Endothelial cell (in vitro differentiated cells): ENCODE measurements around the gene DENND1A. TPM values are rescaled to one million over a fixed set of nuclear protein-coding genes. Genes with fewer than 3 reads are reported as not detected.

Experiments
- DNase-seq: peaks from one replicate; pipeline ENCODE4 v3.0.0; 2021; ENCODE audit warnings: low spot score
- H3K27ac Mint-ChIP-seq: one replicate; pipeline ENCODE4 v1.8.0; 2021; ENCODE audit warnings: mixed read lengths, inconsistent platforms; ENCODE audit not compliant: unreplicated experiment
- H3K27me3 Mint-ChIP-seq: one replicate; pipeline ENCODE4 v1.8.0; 2021; ENCODE audit warnings: mild to moderate bottlenecking, moderate library complexity, mixed read lengths, inconsistent platforms; ENCODE audit not compliant: unreplicated experiment
- H3K36me3 Mint-ChIP-seq: one replicate; pipeline ENCODE4 v1.8.0; 2021; ENCODE audit warnings: mild to moderate bottlenecking, low read depth, mixed read lengths, inconsistent platforms; ENCODE audit not compliant: unreplicated experiment
- H3K4me1 Mint-ChIP-seq: one replicate; pipeline ENCODE4 v1.8.0; 2021; ENCODE audit warnings: mild to moderate bottlenecking, mixed read lengths, inconsistent platforms; ENCODE audit not compliant: unreplicated experiment
- H3K4me3 Mint-ChIP-seq: one replicate; pipeline ENCODE4 v1.8.0; 2021; ENCODE audit warnings: mild to moderate bottlenecking, mixed read lengths, inconsistent platforms; ENCODE audit not compliant: unreplicated experiment
- H3K9me3 Mint-ChIP-seq: one replicate; pipeline ENCODE4 v1.8.0; 2021; ENCODE audit warnings: mixed read lengths, inconsistent platforms; ENCODE audit not compliant: unreplicated experiment
- CTCF ChIP-seq: fragments of 200-600 bp; sonication (generic); IDR thresholded peaks from one replicate; pipeline ENCODE4 v1.5.0; 2021; ENCODE audit warnings: antibody characterized with exemption; ENCODE audit not compliant: unreplicated experiment
- total RNA-seq: library from RNA; stranded (reverse); fragmentation: NEBNext Ultra II Directional; extraction: Animal tissue kit (Norgen Biotek cat#: 25700); gene quantifications from one replicate; pipeline ENCODE4 v1.2.1, GENCODE V29; 2021; ENCODE audit not compliant: unreplicated experiment

Gene DENND1A
- total RNA-seq, 1 donor from 2014 or later: 14.1 TPM

DNA sequence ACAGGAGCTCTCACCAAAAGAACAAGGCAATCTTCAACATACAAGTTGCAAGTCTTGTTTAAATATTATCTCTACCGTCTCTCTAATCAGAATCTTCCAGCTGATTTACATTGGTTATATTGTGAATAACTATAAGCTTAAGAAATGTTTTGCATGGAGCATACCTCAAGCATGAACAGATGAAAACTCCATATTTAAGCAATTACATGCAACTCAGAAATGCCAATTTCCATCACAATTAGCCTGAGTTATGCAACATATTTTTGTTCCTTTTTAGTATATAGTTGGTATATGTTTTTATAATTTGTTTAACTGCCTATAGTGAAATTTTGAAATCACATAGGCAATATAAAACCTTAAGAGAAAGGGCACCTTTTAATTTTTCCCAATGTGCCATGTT is 142.5 kb downstream of the DENND1A start:
- TF ChIP-seq CTCF: no peak
- Mint-ChIP-seq H3K9me3 (no peaks in the 10 kb centered on the region), H3K27me3 (no peaks in the 10 kb centered on the region), H3K4me3 (no peak overlapping the region), H3K27ac (no peak overlapping the region), H3K4me1 (no peaks in the 10 kb centered on the region), H3K36me3 (no peaks in the 10 kb centered on the region)
- no peak for DNase-seq

GRCh38 chr9:123784518-123784917 is 145.4 kb downstream of the DENND1A start:
- Mint-ChIP-seq H3K27me3 (no peaks in the 10 kb centered on the region), H3K36me3 (no peaks in the 10 kb centered on the region), H3K9me3 (no peaks in the 10 kb centered on the region), H3K27ac (no peak overlapping the region), H3K4me3 (no peak overlapping the region), H3K4me1 (no peaks in the 10 kb centered on the region)
- TF ChIP-seq CTCF: no peak
- DNase-seq: no peak

DNA sequence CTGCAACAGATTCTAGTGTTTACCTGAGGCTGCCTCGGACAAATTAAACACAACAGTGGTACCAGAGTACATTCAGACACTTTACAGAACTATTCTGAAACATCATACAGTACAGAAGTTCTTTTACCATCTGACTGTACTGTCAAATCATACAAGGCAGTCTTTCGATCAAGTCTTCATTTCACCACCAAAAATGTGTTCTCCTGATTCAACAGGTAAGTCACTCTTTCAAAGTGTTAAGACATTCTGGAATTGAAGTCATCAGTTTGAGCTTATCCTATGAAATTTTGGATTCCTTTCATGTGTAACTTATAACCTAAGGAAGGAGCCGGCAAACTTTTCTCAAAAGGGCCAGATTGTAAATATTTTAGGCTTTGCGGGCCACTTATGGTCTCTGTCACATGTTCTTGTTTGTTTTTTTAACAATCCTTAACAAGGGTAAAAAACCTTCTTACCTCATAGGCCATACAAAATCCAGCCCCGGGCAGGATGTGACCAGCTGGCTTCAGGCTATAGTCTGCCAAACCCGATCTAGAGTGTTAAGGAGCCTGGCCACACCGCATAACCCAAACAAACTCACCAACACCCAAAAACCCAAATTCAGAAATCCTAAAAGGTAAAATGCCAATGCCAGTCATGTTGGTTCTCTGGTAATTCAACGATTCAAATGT is 151.6 kb downstream of the DENND1A start:
- no peak overlapping the region for H3K27ac Mint-ChIP-seq
- H3K27me3 Mint-ChIP-seq: no peaks in the 10 kb centered on the region

GRCh38 chr9:123776708-123777537 is 153.0 kb downstream of the DENND1A start:
- Mint-ChIP-seq H3K4me1 (peaks cover 4% of the 10 kb centered on the region), H3K36me3 (no peaks in the 10 kb centered on the region), H3K27me3 (no peaks in the 10 kb centered on the region), H3K27ac (no peak overlapping the region), H3K9me3 (no peaks in the 10 kb centered on the region), H3K4me3 (no peak overlapping the region)
- no peak for TF ChIP-seq CTCF
- DNase-seq: no peak

More for the DNA sequence above, 151.6 kb downstream of the DENND1A start:
- Mint-ChIP-seq H3K9me3 (no peaks in the 10 kb centered on the region), H3K36me3 (no peaks in the 10 kb centered on the region), H3K4me1 (peaks cover 4% of the 10 kb centered on the region), H3K4me3 (no peak overlapping the region)
- no peak for TF ChIP-seq CTCF
- no peak for DNase-seq
